Naive thymus-derived CD4-positive, alpha-beta T cell (primary cell): Measurements from ENCODE around the gene MDC1. TPM values are rescaled to one million over a fixed set of nuclear protein-coding genes. Genes with fewer than 3 reads are reported as not detected.
"Not testable (repeated sequence)": the region's sequence is repeated elsewhere in the genome, so short reads cannot be mapped to it uniquely, and the experiment has no call there.

Source experiments
- ATAC-seq: fragments of 150-1000 bp; cut with Tn5 transposase; 2 replicates; pipeline ENCODE4 v1.10.0; 2021; ENCODE audit warnings: mild to moderate bottlenecking, moderate library complexity
- CTCF ChIA-PET: fragments of 350-600 bp; sonication (Branson Sonifier 250); formaldehyde crosslinking; loops from one replicate; lab custom pipeline; 2021; ENCODE audit warnings: antibody characterized with exemption; lab: Charles Lee
- POLR2A ChIA-PET: fragments of 350-600 bp; sonication (Branson Sonifier 250); formaldehyde crosslinking; loops from one replicate; lab custom pipeline; 2021; ENCODE audit warnings: antibody characterized with exemption, inconsistent platforms; lab: Charles Lee
- DNase-seq, 9 donors: peaks; one replicate each; pipeline versions ENCODE4 v3.0.0 to v3.0.0-alpha.2; 2020 to 2022; ENCODE audit warnings: mixed read lengths in 1 of 9
- H3K27ac ChIP-seq: one replicate; pipeline ENCODE4 v1.7.0; 2013; ENCODE audit warnings: mild to moderate bottlenecking, low read depth, low read length, moderate library complexity
- H3K27me3 ChIP-seq, 2 donors: one replicate each; pipeline ENCODE4 v1.7.0; 2013; ENCODE audit warnings: low read length in 2 of 2, mild to moderate bottlenecking in 2 of 2, moderate library complexity in 2 of 2; ENCODE audit not compliant: control insufficient read depth in 2 of 2, insufficient read depth in 2 of 2
- H3K36me3 ChIP-seq, 3 experiments: 1 replicate in 2 of 3; 2 replicates in 1 of 3; pipeline ENCODE4 v1.7.0; 2013; ENCODE audit warnings: low read length in 3 of 3, mild to moderate bottlenecking in 3 of 3, moderate library complexity in 1 of 3; ENCODE audit not compliant: insufficient read depth in 3 of 3, control insufficient read depth in 2 of 3
- H3K4me1 ChIP-seq, 2 donors: one replicate each; pipeline ENCODE4 v1.7.0; 2013; ENCODE audit warnings: low read length in 2 of 2, mild to moderate bottlenecking in 2 of 2, moderate library complexity in 1 of 2; ENCODE audit not compliant: control insufficient read depth in 2 of 2, insufficient read depth in 2 of 2
- H3K4me3 ChIP-seq: 2 replicates; pipeline ENCODE4 v1.7.0; 2013; ENCODE audit warnings: mild to moderate bottlenecking, low read length
- H3K9me3 ChIP-seq, 3 experiments: 1 replicate in 2 of 3; 2 replicates in 1 of 3; pipeline ENCODE4 v1.7.0; 2013; ENCODE audit warnings: low read length in 3 of 3; ENCODE audit not compliant: control insufficient read depth in 2 of 3
- H3K27ac Mint-ChIP-seq, 9 donors: one replicate each; pipeline ENCODE4 v1.8.0; 2020 to 2022; ENCODE audit warnings: mixed read lengths in 9 of 9, mild to moderate bottlenecking in 8 of 9, moderate library complexity in 5 of 9, inconsistent platforms in 2 of 9
- H3K27me3 Mint-ChIP-seq, 5 donors: one replicate each; pipeline ENCODE4 v1.8.0; 2021 to 2022; ENCODE audit warnings: mixed read lengths in 5 of 5, mild to moderate bottlenecking in 1 of 5
- H3K36me3 Mint-ChIP-seq, 5 donors: one replicate each; pipeline ENCODE4 v1.8.0; 2020 to 2022; ENCODE audit warnings: mixed read lengths in 5 of 5, mild to moderate bottlenecking in 3 of 5, inconsistent platforms in 1 of 5
- H3K4me1 Mint-ChIP-seq, 7 donors: one replicate each; pipeline ENCODE4 v1.8.0; 2020 to 2022; ENCODE audit warnings: mixed read lengths in 7 of 7, mild to moderate bottlenecking in 3 of 7, inconsistent platforms in 1 of 7
- H3K4me3 Mint-ChIP-seq, 10 donors: one replicate each; pipeline ENCODE4 v1.8.0; 2020 to 2022; ENCODE audit warnings: mild to moderate bottlenecking in 10 of 10, mixed read lengths in 10 of 10, moderate library complexity in 6 of 10, inconsistent platforms in 2 of 10
- H3K9me3 Mint-ChIP-seq, 11 donors: one replicate each; pipeline ENCODE4 v1.8.0; 2020 to 2022; ENCODE audit warnings: mixed read lengths in 11 of 11, mild to moderate bottlenecking in 4 of 11, inconsistent platforms in 1 of 11, moderate library complexity in 1 of 11
- intact Hi-C, 2 donors: fragments of 100-400 bp; cut with micrococcal nuclease; formaldehyde crosslinking; loops; one replicate each; pipeline ENCODE4 v1.15.1; 2023
- polyA plus RNA-seq, 2 donors: library from polyadenylated mRNA; unstranded; fragments of 300-500 nt; fragmentation: Illumina TruSeq; gene quantifications; one replicate each; pipeline ENCODE4 v1.2.3, GENCODE V29; 2021
- total RNA-seq, 6 experiments: library from RNA in 5 of 6; stranded (reverse) in 5 of 6; gene quantifications; 1 replicate in 5 of 6; 2 replicates in 1 of 6; pipeline ENCODE4 v1.2.3 and lab custom pipeline; 2021 to 2026

MDC1 gene
- total and polyA plus RNA-seq, 7 experiments from 2014 or later, result 4.5 to 78.9 (median 50.7) TPM

- intact Hi-C loops, result loop anchor here (1.0 to 10.0 kb wide), 11 partner anchors 149 to 998 kb away; partner anchors contain the start of genes ABCF1 (in 1 of the 2), GNL1 (in 1 of the 2), HLA-C (in 1 of the 2) and HLA-E (in 1 of the 2)
- ATAC-seq, result peak; percentile 69
- Histone ChIP-seq H3K4me3 (peak within 1 kb of the TSS; percentile 97), H3K4me1 (peaks cover 26 to 39% of the 10 kb centered on the region in 2 donors), H3K27ac (peak within 1 kb of the TSS; percentile 93), H3K9me3 (no peaks in the 10 kb centered on the region), H3K36me3 (peaks cover 8 to 28% (median 11%) of the 10 kb centered on the region in 3 experiments), H3K27me3 (no peaks in the 10 kb centered on the region)
- H3K4me1 Mint-ChIP-seq, result peaks cover 45 to 76% (median 67%) of the 10 kb centered on the region in 7 donors
- peaks cover 5 to 59% (median 13%) of the 10 kb centered on the region in 5 donors for H3K36me3 Mint-ChIP-seq
- POLR2A ChIA-PET, result interaction anchor here (0.8 to 17.4 kb wide), 7 partner anchors 11 to 211 kb away, joined by 3 to 499 read pairs (median 5); partner anchors contain the start of gene DHX16
- peaks cover 0 to 7% (median 0%) of the 10 kb centered on the region in 11 donors for H3K9me3 Mint-ChIP-seq
- peak within 1 kb of the TSS; percentile 90 to 100 (median 97) for H3K4me3 Mint-ChIP-seq
- peak within 1 kb of the TSS; percentile 90 to 98 (median 96) for H3K27ac Mint-ChIP-seq
- peak; percentile 84 to 96 (median 94) for DNase-seq
- no peaks in the 10 kb centered on the region for H3K27me3 Mint-ChIP-seq
- CTCF ChIA-PET, result interaction anchor here (0.8 to 10.2 kb wide), 4 partner anchors 29 to 102 kb away, joined by 3 to 304 read pairs (median 4); partner anchors contain the start of genes DHX16 and NRM
Measured at GRCh38 chr6:30719791-30720737, 3.0 kb upstream of the MDC1 start, which contains the start of gene TUBB. TUBB (plus strand) TSS chr6:30720352; CDS start chr6:30720507, 155 bp downstream.

GRCh38 chr6:30719356-30719755 lies 2.3 kb upstream of the MDC1 start:
- Histone ChIP-seq H3K27me3 (no peaks in the 10 kb centered on the region), H3K4me3 (peak overlapping the region; percentile 97), H3K36me3 (peaks cover 4 to 24% (median 10%) of the 10 kb centered on the region in 3 experiments), H3K27ac (peak overlapping the region; percentile 93), H3K9me3 (no peaks in the 10 kb centered on the region), H3K4me1 (peaks cover 26 to 39% of the 10 kb centered on the region in 2 donors)
- H3K4me3 Mint-ChIP-seq, result peak overlapping the region; percentile 90 to 100 (median 97)
- CTCF ChIA-PET, result interaction anchor here (0.5 to 10.2 kb wide), 5 partner anchors 38 to 939 kb away, joined by 3 to 304 read pairs (median 4); partner anchors contain the start of gene DHX16
- intact Hi-C loops, result loop anchor here (5.0 kb wide), 3 partner anchors 483 to 997 kb away; partner anchors contain the start of genes HLA-C (in 1 of the 2) and HLA-F (in 1 of the 2)
- no peaks in the 10 kb centered on the region for H3K27me3 Mint-ChIP-seq
- H3K4me1 Mint-ChIP-seq, result peaks cover 39 to 75% (median 64%) of the 10 kb centered on the region in 7 donors
- H3K36me3 Mint-ChIP-seq, result peaks cover 6 to 58% (median 18%) of the 10 kb centered on the region in 5 donors
- no peak for DNase-seq
- ATAC-seq, result no peak
- POLR2A ChIA-PET, result interaction anchor here (0.6 to 17.4 kb wide), 7 partner anchors 15 to 149 kb away, joined by 3 to 499 read pairs (median 4); partner anchors contain the start of genes ABCF1 and DHX16
- H3K27ac Mint-ChIP-seq, result peak overlapping the region; percentile 90 to 98 (median 96)
- H3K9me3 Mint-ChIP-seq, result peaks cover 0 to 7% (median 0%) of the 10 kb centered on the region in 11 donors

- H3K4me1 Mint-ChIP-seq, result peaks cover 32 to 62% (median 52%) of the 10 kb centered on the region in 7 donors
- Histone ChIP-seq H3K4me3 (peak overlapping the region; percentile 70), H3K36me3 (peaks cover 4 to 24% (median 11%) of the 10 kb centered on the region in 3 experiments), H3K27ac (peak overlapping the region; percentile 76), H3K4me1 (peaks cover 26 to 29% of the 10 kb centered on the region in 2 donors)
- not testable (repeated sequence) for DNase-seq, H3K27me3 ChIP-seq, ATAC-seq, H3K9me3 ChIP-seq, H3K9me3 Mint-ChIP-seq, H3K27me3 Mint-ChIP-seq
- peak overlapping the region; percentile 97 to 100 (median 99) for H3K27ac Mint-ChIP-seq
- intact Hi-C loops, result loop anchor here (1.0 to 5.0 kb wide), 14 partner anchors 28 to 996 kb away; partner anchors contain the start of genes C6orf136 (in 2 of the 2), MRPS18B (in 2 of the 2), PPP1R10 (in 2 of the 2) and ABCF1 (in 1 of the 2)
- peak overlapping the region; percentile 90 to 99 (median 96) for H3K4me3 Mint-ChIP-seq
- H3K36me3 Mint-ChIP-seq, result peaks cover 11 to 56% (median 18%) of the 10 kb centered on the region in 5 donors
- ChIA-PET POLR2A (interaction anchor here (0.6 to 17.4 kb wide), 20 partner anchors 10 to 753 kb away, joined by 3 to 499 read pairs (median 5); partner anchors contain the start of genes DHX16, MRPS18B, NRM and PPP1R10), CTCF (interaction anchor here (1.0 to 10.2 kb wide), 5 partner anchors 13 to 46 kb away, joined by 3 to 304 read pairs (median 4); partner anchors contain the start of gene DHX16)
Measured at GRCh38 chr6:30717845-30718720, 1.0 kb upstream of the MDC1 start.

GRCh38 chr6:30716879-30717128 lies 277 bp downstream of the MDC1 start:
- H3K27me3 Mint-ChIP-seq, result no peaks in the 10 kb centered on the region
- H3K4me1 Mint-ChIP-seq, result peaks cover 30 to 60% (median 51%) of the 10 kb centered on the region in 7 donors
- H3K4me3 Mint-ChIP-seq, result peak overlapping the region; percentile 90 to 99 (median 96)
- peaks cover 0 to 7% (median 0%) of the 10 kb centered on the region in 11 donors for H3K9me3 Mint-ChIP-seq
- Histone ChIP-seq H3K27me3 (no peaks in the 10 kb centered on the region), H3K27ac (peak overlapping the region; percentile 84), H3K4me3 (peak overlapping the region; percentile 73), H3K4me1 (peaks cover 16 to 18% of the 10 kb centered on the region in 2 donors), H3K9me3 (no peaks in the 10 kb centered on the region), H3K36me3 (peaks cover 0 to 29% (median 7%) of the 10 kb centered on the region in 3 experiments)
- intact Hi-C loops, result loop anchor here (1.0 to 5.0 kb wide), 14 partner anchors 27 to 995 kb away; partner anchors contain the start of genes C6orf136 (in 2 of the 2), MRPS18B (in 2 of the 2), PPP1R10 (in 2 of the 2) and ABCF1 (in 1 of the 2)
- H3K27ac Mint-ChIP-seq, result peak overlapping the region; percentile 97 to 100 (median 99)
- peaks cover 22 to 55% (median 27%) of the 10 kb centered on the region in 5 donors for H3K36me3 Mint-ChIP-seq
- no peak for ATAC-seq
- no peak for DNase-seq
- POLR2A ChIA-PET, result interaction anchor here (0.6 to 17.4 kb wide), 21 partner anchors 11 to 481 kb away, joined by 3 to 499 read pairs (median 5); partner anchors contain the start of genes DDR1, DHX16, MRPS18B and NRM
- CTCF ChIA-PET, result interaction anchor here (0.6 to 10.2 kb wide), 9 partner anchors 13 to 123 kb away, joined by 3 to 304 read pairs (median 3); partner anchors contain the start of genes DHX16 and NRM

GRCh38 chr6:30714263-30714662 lies 2.8 kb downstream of the MDC1 start:
- no peak for ATAC-seq
- H3K27ac Mint-ChIP-seq, result no peak overlapping the region
- POLR2A ChIA-PET, result interaction anchor here (17.4 kb wide), 1 partner anchor 36 kb away, joined by 499 read pairs; the partner anchor contains the start of gene DHX16

More at GRCh38 chr6:30714263-30714662, 2.8 kb downstream of the MDC1 start:
- peaks cover 0 to 50% (median 7%) of the 10 kb centered on the region in 3 experiments for H3K36me3 ChIP-seq
- no peak overlapping the region for H3K27ac ChIP-seq
- intact Hi-C loops, result no loop called here
- H3K4me1 ChIP-seq, result peaks cover 7 to 11% of the 10 kb centered on the region in 2 donors
- Mint-ChIP-seq H3K9me3 (peaks cover 0 to 2% (median 0%) of the 10 kb centered on the region in 11 donors), H3K36me3 (peaks cover 26 to 58% (median 31%) of the 10 kb centered on the region in 5 donors), H3K4me3 (no peak overlapping the region), H3K27me3 (no peaks in the 10 kb centered on the region), H3K4me1 (peaks cover 29 to 70% (median 43%) of the 10 kb centered on the region in 7 donors)
- H3K4me3 ChIP-seq, result no peak overlapping the region
- no peaks in the 10 kb centered on the region for H3K27me3 ChIP-seq
- CTCF ChIA-PET, result no interaction called here
- no peak for DNase-seq
- H3K9me3 ChIP-seq, result no peaks in the 10 kb centered on the region
